ENCODE measurements around the gene TIGD7.

The TIGD7 gene

GRCh38 chr16:3305109-3306068 is at the start of gene TIGD7, which contains the start of gene ZNF75A:
TIGD7 (minus strand) TSS chr16:3305430; CDS start chr16:3300614, 4,816 bp downstream.
ZNF75A (plus strand) TSS chr16:3305497; CDS start chr16:3308429, 2,932 bp downstream.
- peak; percentile 85 for DNase-seq

GRCh38 chr16:3349175-3349574 is 43.9 kb upstream of the TIGD7 start:
- no peak for DNase-seq

GRCh38 chr16:3348547-3349167 is 43.4 kb upstream of the TIGD7 start:
- DNase-seq, result no peak

GRCh38 chr16:3347586-3347985 is 42.4 kb upstream of the TIGD7 start:
- no peak for DNase-seq

GRCh38 chr16:3346041-3346440 is 40.8 kb upstream of the TIGD7 start:
- DNase-seq, result no peak

GRCh38 chr16:3328643-3329042 is 23.4 kb upstream of the TIGD7 start:
- no peak for DNase-seq

GRCh38 chr16:3328104-3328503 is 22.9 kb upstream of the TIGD7 start:
- DNase-seq, result no peak

GRCh38 chr16:3327514-3327913 is 22.3 kb upstream of the TIGD7 start:
- no peak for DNase-seq

GRCh38 chr16:3321816-3322215 is 16.6 kb upstream of the TIGD7 start:
- no peak for DNase-seq

GRCh38 chr16:3317315-3317999 is 12.2 kb upstream of the TIGD7 start:
- no peak for DNase-seq

GRCh38 chr16:3311496-3311895 is 6.3 kb upstream of the TIGD7 start:
- no peak for DNase-seq

GRCh38 chr16:3306078-3306477 is 848 bp upstream of the TIGD7 start:
- DNase-seq, result no peak

GRCh38 chr16:3304370-3304769 is 860 bp downstream of the TIGD7 start:
- no peak for DNase-seq

GRCh38 chr16:3295783-3296182 is 9.4 kb downstream of the TIGD7 start:
- DNase-seq, result no peak

GRCh38 chr16:3295209-3295608 is 10.0 kb downstream of the TIGD7 start:
- DNase-seq, result no peak

GRCh38 chr16:3292604-3293003 is 12.6 kb downstream of the TIGD7 start:
- DNase-seq, result no peak

GRCh38 chr16:3289998-3290673 is 15.1 kb downstream of the TIGD7 start:
- no peak for DNase-seq

GRCh38 chr16:3285131-3285530 is 20.1 kb downstream of the TIGD7 start:
- DNase-seq, result no peak

GRCh38 chr16:3283543-3284447 is 21.4 kb downstream of the TIGD7 start:
- peak; percentile 31 for DNase-seq

- peak; percentile 92 for DNase-seq
These were observed 22.3 kb downstream of the TIGD7 start, which contains the start of gene ZNF263 for GRCh38 chr16:3282730-3283542. ZNF263 (plus strand) TSS chr16:3283491; CDS start chr16:3283819, 328 bp downstream.
